ENCODE results near the gene ZKSCAN4.

GRCh38 chr6:28280595-28281287, 28.7 kb upstream of the ZKSCAN4 start:
- TF ChIP-seq, protein P1, sequence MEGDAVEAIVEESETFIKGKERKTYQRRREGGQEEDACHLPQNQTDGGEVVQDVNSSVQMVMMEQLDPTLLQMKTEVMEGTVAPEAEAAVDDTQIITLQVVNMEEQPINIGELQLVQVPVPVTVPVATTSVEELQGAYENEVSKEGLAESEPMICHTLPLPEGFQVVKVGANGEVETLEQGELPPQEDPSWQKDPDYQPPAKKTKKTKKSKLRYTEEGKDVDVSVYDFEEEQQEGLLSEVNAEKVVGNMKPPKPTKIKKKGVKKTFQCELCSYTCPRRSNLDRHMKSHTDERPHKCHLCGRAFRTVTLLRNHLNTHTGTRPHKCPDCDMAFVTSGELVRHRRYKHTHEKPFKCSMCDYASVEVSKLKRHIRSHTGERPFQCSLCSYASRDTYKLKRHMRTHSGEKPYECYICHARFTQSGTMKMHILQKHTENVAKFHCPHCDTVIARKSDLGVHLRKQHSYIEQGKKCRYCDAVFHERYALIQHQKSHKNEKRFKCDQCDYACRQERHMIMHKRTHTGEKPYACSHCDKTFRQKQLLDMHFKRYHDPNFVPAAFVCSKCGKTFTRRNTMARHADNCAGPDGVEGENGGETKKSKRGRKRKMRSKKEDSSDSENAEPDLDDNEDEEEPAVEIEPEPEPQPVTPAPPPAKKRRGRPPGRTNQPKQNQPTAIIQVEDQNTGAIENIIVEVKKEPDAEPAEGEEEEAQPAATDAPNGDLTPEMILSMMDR (IDR thresholded peaks at IDR 0.05; ENCODE audit: low read depth, low read length), result no peak
- no peak for TF ChIP-seq MAX (IDR thresholded peaks at IDR 0.05; ENCODE audit: low read depth, low read length)

All from NB4 (cell line).